Measurements from ENCODE around the gene PLEKHA5. TPM values are rescaled to one million over a fixed set of nuclear protein-coding genes. Genes with fewer than 3 reads are reported as not detected.
A peak's percentile ranks its signal among the peaks of the same experiment; 100 is the strongest.
"Not testable (repeated sequence)": the region's sequence is repeated elsewhere in the genome, so short reads cannot be mapped to it uniquely, and the experiment has no call there.

Gene PLEKHA5
- total and polyA plus RNA-seq, 4 experiments from 2014 or later = 0.43 to 15.9 (median 13.3) TPM

DNA sequence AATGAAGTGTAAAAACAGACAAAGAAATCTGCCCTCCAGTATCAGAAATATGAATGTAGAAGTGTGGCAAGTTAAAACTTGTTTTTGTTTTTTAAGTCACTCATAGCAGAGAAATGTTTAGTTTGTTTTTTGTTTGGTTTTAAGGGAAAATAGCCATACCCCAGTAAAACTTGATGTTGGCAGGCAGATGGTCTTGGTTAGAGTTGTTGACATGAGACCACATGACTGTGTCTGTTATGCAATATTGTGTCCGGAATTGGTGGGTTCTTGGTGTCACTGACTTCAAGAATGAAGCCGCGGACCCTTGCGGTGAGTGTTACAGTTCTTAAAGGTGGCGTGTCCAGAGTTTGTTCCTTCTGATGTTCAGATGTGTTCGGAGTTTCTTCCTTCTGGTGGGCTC is 99.5 kb downstream of the PLEKHA5 start:
- H3K27me3 ChIP-seq (ENCODE audit: insufficient read depth, low read length); H3K27me3 Mint-ChIP-seq; CTCF ChIA-PET (ENCODE audit: partially characterized antibody); H3K4me1 Mint-ChIP-seq; H3K9me3 ChIP-seq (ENCODE audit: control insufficient read depth in 1 of 2, low read length in 2 of 2); H3K36me3 Mint-ChIP-seq; H3K27ac Mint-ChIP-seq; H3K27ac ChIP-seq (ENCODE audit: low read depth, low read length); H3K4me1 ChIP-seq (ENCODE audit: insufficient read depth, low read length); H3K4me3 Mint-ChIP-seq; DNase-seq; H3K36me3 ChIP-seq (ENCODE audit: insufficient read depth, low read length); intact Hi-C loops (cut with micrococcal nuclease); H3K4me3 ChIP-seq (ENCODE audit: low read length in 2 of 2); H3K9me3 Mint-ChIP-seq; POLR2A ChIA-PET (ENCODE audit: partially characterized antibody): not testable (repeated sequence)

GRCh38 chr12:19230299-19230866 is 100.8 kb downstream of the PLEKHA5 start:
- Mint-ChIP-seq H3K9me3 (no peaks in the 10 kb centered on the region), H3K27ac (no peak overlapping the region), H3K36me3 (peaks cover 3 to 8% of the 10 kb centered on the region in 2 donors), H3K4me1 (peaks cover 0 to 10% (median 0%) of the 10 kb centered on the region in 4 donors), H3K27me3 (no peaks in the 10 kb centered on the region), H3K4me3 (no peak overlapping the region)
- no peak for DNase-seq
- Histone ChIP-seq H3K4me3 (ENCODE audit: low read length in 2 of 2) (no peak overlapping the region), H3K9me3 (ENCODE audit: control insufficient read depth in 1 of 2, low read length in 2 of 2) (no peaks in the 10 kb centered on the region), H3K27ac (ENCODE audit: low read depth, low read length) (no peak overlapping the region), H3K4me1 (ENCODE audit: insufficient read depth, low read length) (no peaks in the 10 kb centered on the region), H3K27me3 (ENCODE audit: insufficient read depth, low read length) (no peaks in the 10 kb centered on the region), H3K36me3 (ENCODE audit: insufficient read depth, low read length) (no peaks in the 10 kb centered on the region)
- intact Hi-C loops (cut with micrococcal nuclease) = loop anchor here (5.0 kb wide), 1 partner anchor 42 kb away; no protein-coding TSS in a partner anchor
- ChIA-PET POLR2A (ENCODE audit: partially characterized antibody) (no interaction called here), CTCF (ENCODE audit: partially characterized antibody) (no interaction called here)

- CTCF ChIA-PET (ENCODE audit: partially characterized antibody) = interaction anchor here (0.6 kb wide), 1 partner anchor 10 kb away, joined by 3 read pairs; no protein-coding TSS in a partner anchor
- Histone ChIP-seq H3K9me3 (ENCODE audit: control insufficient read depth in 1 of 2, low read length in 2 of 2) (no peaks in the 10 kb centered on the region), H3K36me3 (ENCODE audit: insufficient read depth, low read length) (no peaks in the 10 kb centered on the region), H3K4me1 (ENCODE audit: insufficient read depth, low read length) (no peaks in the 10 kb centered on the region), H3K27me3 (ENCODE audit: insufficient read depth, low read length) (no peaks in the 10 kb centered on the region), H3K27ac (ENCODE audit: low read depth, low read length) (no peak overlapping the region), H3K4me3 (ENCODE audit: low read length in 2 of 2) (no peak overlapping the region)
- H3K36me3 Mint-ChIP-seq = peaks cover 3 to 8% of the 10 kb centered on the region in 2 donors
- H3K27me3 Mint-ChIP-seq = no peaks in the 10 kb centered on the region
- POLR2A ChIA-PET (ENCODE audit: partially characterized antibody) = no interaction called here
- H3K9me3 Mint-ChIP-seq = no peaks in the 10 kb centered on the region
- intact Hi-C loops (cut with micrococcal nuclease) = loop anchor here (5.0 kb wide), 1 partner anchor 41 kb away; no protein-coding TSS in a partner anchor
- peaks cover 0 to 13% (median 1%) of the 10 kb centered on the region in 4 donors for H3K4me1 Mint-ChIP-seq
- no peak for DNase-seq
- no peak overlapping the region for H3K27ac Mint-ChIP-seq
- H3K4me3 Mint-ChIP-seq = no peak overlapping the region
These were observed 101.4 kb downstream of the PLEKHA5 start for GRCh38 chr12:19230896-19231295.

- ChIA-PET POLR2A (ENCODE audit: partially characterized antibody) (no interaction called here), CTCF (ENCODE audit: partially characterized antibody) (no interaction called here)
- H3K27ac Mint-ChIP-seq = peak overlapping the region in 1 of 7 donors; percentile 17
- no peak for DNase-seq
- Histone ChIP-seq H3K27me3 (ENCODE audit: insufficient read depth, low read length) (no peaks in the 10 kb centered on the region), H3K27ac (ENCODE audit: low read depth, low read length) (no peak overlapping the region), H3K36me3 (ENCODE audit: insufficient read depth, low read length) (no peaks in the 10 kb centered on the region), H3K9me3 (ENCODE audit: control insufficient read depth in 1 of 2, low read length in 2 of 2) (no peaks in the 10 kb centered on the region), H3K4me3 (ENCODE audit: low read length in 2 of 2) (no peak overlapping the region), H3K4me1 (ENCODE audit: insufficient read depth, low read length) (no peaks in the 10 kb centered on the region)
- no peaks in the 10 kb centered on the region for H3K9me3 Mint-ChIP-seq
- H3K4me1 Mint-ChIP-seq = peaks cover 0 to 18% (median 1%) of the 10 kb centered on the region in 4 donors
- intact Hi-C loops (cut with micrococcal nuclease) = loop anchor here (5.0 kb wide), 1 partner anchor 38 kb away; no protein-coding TSS in a partner anchor
- peaks cover 2 to 4% of the 10 kb centered on the region in 2 donors for H3K36me3 Mint-ChIP-seq
- H3K4me3 Mint-ChIP-seq = no peak overlapping the region
- no peaks in the 10 kb centered on the region for H3K27me3 Mint-ChIP-seq
These were observed 104.7 kb downstream of the PLEKHA5 start for GRCh38 chr12:19234171-19234704.

DNA sequence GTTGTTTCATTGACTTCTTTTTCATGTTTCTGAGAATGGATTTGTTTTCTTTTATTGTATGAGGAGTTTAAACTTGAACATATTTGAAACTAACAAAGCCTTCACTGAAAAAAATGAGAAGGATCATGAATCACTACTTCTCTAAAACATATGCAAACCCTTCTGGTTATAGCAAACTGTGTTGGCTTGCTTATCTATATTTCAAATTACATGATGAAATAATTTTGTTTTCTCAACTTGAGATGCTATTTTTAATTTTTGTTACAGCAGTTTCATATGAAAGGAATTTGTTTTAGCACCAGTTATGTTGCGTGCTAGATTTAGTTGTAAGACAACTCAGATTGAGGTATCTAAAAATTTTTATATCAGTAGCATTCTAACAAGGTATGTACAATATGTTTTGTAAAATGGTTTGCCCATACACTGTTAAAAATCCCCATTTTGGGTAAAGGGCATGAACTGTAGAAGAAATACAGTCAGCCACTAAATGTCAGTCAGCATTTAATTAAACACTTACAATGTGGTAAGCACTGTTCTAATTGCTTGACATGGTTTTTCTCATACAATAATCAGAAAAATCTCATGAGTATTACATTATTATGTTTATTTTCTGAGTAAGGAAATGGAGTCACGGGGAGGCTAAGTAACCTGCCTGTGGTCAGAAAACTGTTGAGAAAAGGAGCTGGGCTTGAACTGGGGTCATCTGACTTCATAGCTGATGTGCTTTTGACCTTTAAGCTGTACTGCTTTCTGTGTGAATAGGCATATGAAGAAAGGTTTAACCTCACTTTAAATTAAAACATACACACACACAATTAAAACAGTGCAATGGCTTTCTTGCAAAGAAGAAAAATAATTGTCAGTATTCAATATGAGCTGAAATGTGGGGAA is 105.7 kb downstream of the PLEKHA5 start:
- H3K4me3 Mint-ChIP-seq = no peak overlapping the region
- H3K9me3 ChIP-seq (ENCODE audit: control insufficient read depth in 1 of 2, low read length in 2 of 2) = no peaks in the 10 kb centered on the region
- peak overlapping the region in 2 of 7 donors; percentile 34 to 43 for H3K27ac Mint-ChIP-seq
- ChIA-PET CTCF (ENCODE audit: partially characterized antibody) (no interaction called here), POLR2A (ENCODE audit: partially characterized antibody) (interaction anchor here (0.6 kb wide), 1 partner anchor 25 kb away, joined by 3 read pairs; no protein-coding TSS in a partner anchor)
- H3K27ac ChIP-seq (ENCODE audit: low read depth, low read length) = no peak overlapping the region
- no peaks in the 10 kb centered on the region for H3K36me3 ChIP-seq (ENCODE audit: insufficient read depth, low read length)
- H3K4me1 ChIP-seq (ENCODE audit: insufficient read depth, low read length) = no peaks in the 10 kb centered on the region
- no peak overlapping the region for H3K4me3 ChIP-seq (ENCODE audit: low read length in 2 of 2)
- H3K9me3 Mint-ChIP-seq = no peaks in the 10 kb centered on the region
- H3K27me3 Mint-ChIP-seq = no peaks in the 10 kb centered on the region
- no peaks in the 10 kb centered on the region for H3K36me3 Mint-ChIP-seq
- intact Hi-C loops (cut with micrococcal nuclease) = loop anchor here (5.0 kb wide), 1 partner anchor 37 kb away; no protein-coding TSS in a partner anchor
- H3K4me1 Mint-ChIP-seq = peaks cover 0 to 18% (median 1%) of the 10 kb centered on the region in 4 donors
- no peaks in the 10 kb centered on the region for H3K27me3 ChIP-seq (ENCODE audit: insufficient read depth, low read length)
- DNase-seq = no peak

- Mint-ChIP-seq H3K4me1 (peaks cover 0 to 18% (median 1%) of the 10 kb centered on the region in 4 donors), H3K9me3 (no peaks in the 10 kb centered on the region), H3K4me3 (no peak overlapping the region), H3K27ac (no peak overlapping the region), H3K36me3 (no peaks in the 10 kb centered on the region), H3K27me3 (peaks cover 0 to 1% of the 10 kb centered on the region in 2 donors)
- Histone ChIP-seq H3K27ac (ENCODE audit: low read depth, low read length) (no peak overlapping the region), H3K36me3 (ENCODE audit: insufficient read depth, low read length) (no peaks in the 10 kb centered on the region), H3K4me3 (ENCODE audit: low read length in 2 of 2) (no peak overlapping the region), H3K4me1 (ENCODE audit: insufficient read depth, low read length) (no peaks in the 10 kb centered on the region), H3K27me3 (ENCODE audit: insufficient read depth, low read length) (no peaks in the 10 kb centered on the region), H3K9me3 (ENCODE audit: control insufficient read depth in 1 of 2, low read length in 2 of 2) (no peaks in the 10 kb centered on the region)
- intact Hi-C loops (cut with micrococcal nuclease) = no loop called here
- CTCF ChIA-PET (ENCODE audit: partially characterized antibody) = no interaction called here
- DNase-seq = no peak
- POLR2A ChIA-PET (ENCODE audit: partially characterized antibody) = no interaction called here
These were observed 107.1 kb downstream of the PLEKHA5 start for GRCh38 chr12:19236656-19237055.

DNA sequence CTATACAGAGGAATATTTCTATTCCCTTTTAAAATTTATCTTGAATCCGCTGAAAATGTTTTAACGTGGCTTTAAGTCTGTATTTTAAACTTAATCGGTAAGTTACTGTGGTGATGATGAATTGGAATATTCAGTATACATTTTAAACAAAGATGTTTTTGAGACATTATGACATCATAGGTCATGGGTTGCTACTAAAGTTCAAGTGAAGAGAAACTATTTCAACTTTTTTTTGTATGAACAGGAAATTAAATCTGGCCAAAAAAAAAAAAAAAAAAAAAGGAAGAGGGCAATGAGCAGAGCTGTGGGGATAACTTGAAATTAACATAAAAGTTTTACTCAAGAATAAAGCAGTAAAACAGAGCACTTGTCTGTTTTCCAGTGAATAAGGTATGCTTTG is 109.0 kb downstream of the PLEKHA5 start:
- Histone ChIP-seq H3K27ac (ENCODE audit: low read depth, low read length) (no peak overlapping the region), H3K4me3 (ENCODE audit: low read length in 2 of 2) (no peak overlapping the region), H3K4me1 (ENCODE audit: insufficient read depth, low read length) (no peaks in the 10 kb centered on the region), H3K36me3 (ENCODE audit: insufficient read depth, low read length) (no peaks in the 10 kb centered on the region), H3K9me3 (ENCODE audit: control insufficient read depth in 1 of 2, low read length in 2 of 2) (no peaks in the 10 kb centered on the region), H3K27me3 (ENCODE audit: insufficient read depth, low read length) (no peaks in the 10 kb centered on the region)
- Mint-ChIP-seq H3K36me3 (no peaks in the 10 kb centered on the region), H3K4me1 (peaks cover 0 to 18% (median 2%) of the 10 kb centered on the region in 4 donors), H3K9me3 (no peaks in the 10 kb centered on the region), H3K4me3 (no peak overlapping the region), H3K27ac (no peak overlapping the region), H3K27me3 (peaks cover 0 to 1% of the 10 kb centered on the region in 2 donors)
- DNase-seq = no peak
- intact Hi-C loops (cut with micrococcal nuclease) = no loop called here
- CTCF ChIA-PET (ENCODE audit: partially characterized antibody) = interaction anchor here (0.7 kb wide), 1 partner anchor 11 kb away, joined by 3 read pairs; no protein-coding TSS in a partner anchor
- POLR2A ChIA-PET (ENCODE audit: partially characterized antibody) = no interaction called here

All from CD4-positive, alpha-beta memory T cell (primary cell).